ENCODE data around the gene B4GALT1.

The B4GALT1 gene

DNA sequence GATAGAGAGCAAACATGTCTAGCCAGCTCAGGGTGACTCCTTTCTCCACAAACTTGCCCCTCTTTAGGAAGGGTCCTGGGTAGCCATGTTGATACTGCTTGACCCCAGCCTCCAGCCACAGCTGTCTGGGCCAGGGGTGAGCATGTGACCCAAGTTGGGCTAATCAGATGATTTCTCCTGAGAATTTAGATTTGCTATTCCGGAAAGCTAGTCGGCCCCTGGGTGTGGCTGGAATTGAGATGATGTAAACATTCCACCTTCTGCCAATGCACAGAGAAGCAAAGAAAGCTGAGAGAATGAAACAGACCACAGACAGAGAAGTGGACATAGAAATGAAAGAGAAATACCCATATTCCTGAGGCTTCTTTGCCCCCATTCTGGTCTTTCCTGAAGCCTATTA is 17.8 kb upstream of the B4GALT1 start:
- Histone ChIP-seq H2AFZ (ENCODE audit: low read length) (no peak overlapping the region), H3K79me2 (ENCODE audit: low read length) (no peaks in the 10 kb centered on the region), H3K27ac (ENCODE audit: low read length) (no peak overlapping the region), H3K4me1 (ENCODE audit: low read length) (0 out of 2 replicates have a peak, but pooled peaks cover 5% of the 10 kb centered on the region), H4K20me1 (ENCODE audit: insufficient read depth, low read length) (no peaks in the 10 kb centered on the region), H3K9me2 (replicated peaks; ENCODE audit: insufficient read depth, low read length) (no peaks in the 10 kb centered on the region), H3K4me3 (ENCODE audit: low read length) (no peak overlapping the region), H3K9ac (ENCODE audit: low read length) (no peak overlapping the region), H3K9me3 (replicated peaks; ENCODE audit: insufficient read depth, low read length) (no peaks in the 10 kb centered on the region), H3K27me3 (replicated peaks; ENCODE audit: insufficient read depth, low read length) (no peaks in the 10 kb centered on the region), H3F3A (ENCODE audit: insufficient read depth, low read length) (no peaks in the 10 kb centered on the region), H3K36me3 (replicated peaks; ENCODE audit: insufficient read depth, low read length) (no peaks in the 10 kb centered on the region), H3K4me2 (ENCODE audit: low read depth, low read length) (no peak overlapping the region)
- no peak for TF ChIP-seq EZH2 (optimal IDR thresholded peaks at IDR 0.05; ENCODE audit: low read depth, low read length)
- TF ChIP-seq, protein P1, sequence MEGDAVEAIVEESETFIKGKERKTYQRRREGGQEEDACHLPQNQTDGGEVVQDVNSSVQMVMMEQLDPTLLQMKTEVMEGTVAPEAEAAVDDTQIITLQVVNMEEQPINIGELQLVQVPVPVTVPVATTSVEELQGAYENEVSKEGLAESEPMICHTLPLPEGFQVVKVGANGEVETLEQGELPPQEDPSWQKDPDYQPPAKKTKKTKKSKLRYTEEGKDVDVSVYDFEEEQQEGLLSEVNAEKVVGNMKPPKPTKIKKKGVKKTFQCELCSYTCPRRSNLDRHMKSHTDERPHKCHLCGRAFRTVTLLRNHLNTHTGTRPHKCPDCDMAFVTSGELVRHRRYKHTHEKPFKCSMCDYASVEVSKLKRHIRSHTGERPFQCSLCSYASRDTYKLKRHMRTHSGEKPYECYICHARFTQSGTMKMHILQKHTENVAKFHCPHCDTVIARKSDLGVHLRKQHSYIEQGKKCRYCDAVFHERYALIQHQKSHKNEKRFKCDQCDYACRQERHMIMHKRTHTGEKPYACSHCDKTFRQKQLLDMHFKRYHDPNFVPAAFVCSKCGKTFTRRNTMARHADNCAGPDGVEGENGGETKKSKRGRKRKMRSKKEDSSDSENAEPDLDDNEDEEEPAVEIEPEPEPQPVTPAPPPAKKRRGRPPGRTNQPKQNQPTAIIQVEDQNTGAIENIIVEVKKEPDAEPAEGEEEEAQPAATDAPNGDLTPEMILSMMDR (IDR thresholded peaks at IDR 0.05; ENCODE audit: low read length): no peak
- TF ChIP-seq EZH2phosphoT487 (IDR thresholded peaks at IDR 0.05; ENCODE audit: low read length): no peak
- DNase-seq: no peak

DNA sequence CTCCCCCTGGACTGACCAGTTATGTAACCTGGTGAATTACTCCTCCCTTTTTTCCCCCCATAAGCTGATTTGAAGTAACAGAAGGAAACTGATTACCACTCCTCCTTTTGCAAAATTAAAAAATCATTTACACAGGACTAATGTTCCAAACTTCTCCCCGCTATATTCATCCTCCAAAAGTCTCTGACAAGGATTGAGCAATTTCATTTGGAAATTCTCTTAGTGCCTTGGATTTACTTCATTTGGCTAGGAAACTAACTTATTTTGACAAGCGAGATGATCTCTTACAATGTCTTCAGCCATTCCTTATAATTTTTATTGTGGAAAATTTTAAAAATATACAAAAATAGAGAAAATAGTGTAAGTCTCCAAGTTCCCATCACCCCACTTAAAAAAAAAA is 15.4 kb upstream of the B4GALT1 start:
- no peak for DNase-seq
- Histone ChIP-seq H3K36me3 (replicated peaks; ENCODE audit: insufficient read depth, low read length) (no peaks in the 10 kb centered on the region), H3K9me2 (replicated peaks; ENCODE audit: insufficient read depth, low read length) (no peaks in the 10 kb centered on the region), H3F3A (ENCODE audit: insufficient read depth, low read length) (no peaks in the 10 kb centered on the region), H3K4me2 (ENCODE audit: low read depth, low read length) (no peak overlapping the region), H3K9ac (ENCODE audit: low read length) (no peak overlapping the region), H3K4me1 (ENCODE audit: low read length) (0 out of 2 replicates have a peak, but pooled peaks cover 5% of the 10 kb centered on the region), H4K20me1 (ENCODE audit: insufficient read depth, low read length) (no peaks in the 10 kb centered on the region), H3K27me3 (replicated peaks; ENCODE audit: insufficient read depth, low read length) (no peaks in the 10 kb centered on the region), H3K9me3 (replicated peaks; ENCODE audit: insufficient read depth, low read length) (no peaks in the 10 kb centered on the region), H2AFZ (ENCODE audit: low read length) (no peak overlapping the region), H3K27ac (ENCODE audit: low read length) (no peak overlapping the region), H3K79me2 (ENCODE audit: low read length) (no peaks in the 10 kb centered on the region), H3K4me3 (ENCODE audit: low read length) (no peak overlapping the region)
- TF ChIP-seq, protein P1 (IDR thresholded peaks at IDR 0.05; ENCODE audit: low read length): no peak
- TF ChIP-seq EZH2 (optimal IDR thresholded peaks at IDR 0.05; ENCODE audit: low read depth, low read length): no peak
- no peak for TF ChIP-seq EZH2phosphoT487 (IDR thresholded peaks at IDR 0.05; ENCODE audit: low read length)

DNA sequence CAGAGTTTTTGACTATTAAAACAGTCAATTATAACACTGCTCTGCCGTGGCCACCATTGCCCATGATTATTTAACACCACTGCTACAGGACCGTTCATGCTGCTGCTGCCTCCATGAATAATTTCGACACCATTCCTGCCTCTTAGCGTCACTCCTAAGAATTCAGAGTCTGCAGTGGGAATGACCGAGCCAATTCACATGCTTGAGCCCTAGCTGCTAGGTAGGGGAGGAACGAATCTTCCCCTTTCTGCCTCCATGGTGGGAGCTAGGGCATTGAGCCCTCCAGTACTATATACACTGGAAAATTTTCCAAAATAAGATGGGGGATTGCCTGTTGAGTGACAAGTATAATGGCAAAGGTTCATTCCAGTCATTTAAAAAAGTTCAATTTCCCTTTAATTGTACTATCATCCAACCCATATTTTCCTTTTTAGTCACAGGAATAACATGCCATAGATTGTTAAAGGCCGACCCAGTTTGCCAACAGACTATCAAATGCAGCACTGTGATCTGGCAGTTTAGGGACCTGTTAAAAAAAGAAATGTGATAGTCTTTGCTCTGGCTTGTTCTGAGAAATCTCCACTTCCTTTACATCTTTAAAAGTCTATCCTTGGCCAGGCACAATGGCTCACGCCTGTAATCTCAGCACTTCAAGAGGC is 13.5 kb upstream of the B4GALT1 start:
- Histone ChIP-seq H2AFZ (ENCODE audit: low read length) (no peak overlapping the region), H3K9ac (ENCODE audit: low read length) (no peak overlapping the region), H3K27me3 (replicated peaks; ENCODE audit: insufficient read depth, low read length) (no peaks in the 10 kb centered on the region), H3K27ac (ENCODE audit: low read length) (no peak overlapping the region), H3K79me2 (ENCODE audit: low read length) (no peaks in the 10 kb centered on the region), H3K4me2 (ENCODE audit: low read depth, low read length) (no peak overlapping the region), H3K4me3 (ENCODE audit: low read length) (no peak overlapping the region), H3K36me3 (replicated peaks; ENCODE audit: insufficient read depth, low read length) (no peaks in the 10 kb centered on the region), H3K9me2 (replicated peaks; ENCODE audit: insufficient read depth, low read length) (no peaks in the 10 kb centered on the region), H3K9me3 (replicated peaks; ENCODE audit: insufficient read depth, low read length) (no peaks in the 10 kb centered on the region), H4K20me1 (ENCODE audit: insufficient read depth, low read length) (no peaks in the 10 kb centered on the region), H3F3A (ENCODE audit: insufficient read depth, low read length) (no peaks in the 10 kb centered on the region), H3K4me1 (ENCODE audit: low read length) (no peaks in the 10 kb centered on the region)
- DNase-seq: peak; percentile 5
- TF ChIP-seq, protein P1 (IDR thresholded peaks at IDR 0.05; ENCODE audit: low read length): no peak
- TF ChIP-seq EZH2 (optimal IDR thresholded peaks at IDR 0.05; ENCODE audit: low read depth, low read length): no peak
- TF ChIP-seq EZH2phosphoT487 (IDR thresholded peaks at IDR 0.05; ENCODE audit: low read length): no peak
